OCI-LY3 (cell line): ENCODE measurements around the gene EHD2.

Source experiments
- H2AFZ ChIP-seq: fragments of 200-600, 300-600 bp; shearing (Covaris generic); 2 replicates; pipeline ENCODE4 v1.6.0; 2014; ENCODE audit warnings: antibody characterized with exemption, low read depth, low read length
- H3K27ac ChIP-seq: fragments of 200-600, 300-600 bp; sonication (generic); 2 replicates; pipeline ENCODE4 v1.5.1; 2014; ENCODE audit warnings: mild to moderate bottlenecking, low read length, moderate library complexity, mixed read lengths
- H3K27me3 ChIP-seq: fragments of 200-600, 300-600 bp; sonication (generic); 2 replicates; pipeline ENCODE4 v1.6.1; 2014; ENCODE audit warnings: low read depth, low read length, mixed read lengths
- H3K36me3 ChIP-seq: fragments of 200-600, 300-600 bp; sonication (generic); replicated peaks from 2 replicates; pipeline ENCODE3; 2014; ENCODE audit warnings: low read depth, low read length, mixed read lengths
- H3K4me1 ChIP-seq: fragments of 300-600, 200-600 bp; sonication (generic); 2 replicates; pipeline ENCODE4 v1.6.1; 2014; ENCODE audit warnings: low read length, mixed read lengths
- H3K4me2 ChIP-seq: fragments of 200-600, 300-600 bp; sonication (generic); 2 replicates; pipeline ENCODE4 v1.6.1; 2014; ENCODE audit warnings: low read length, mixed read lengths
- H3K4me3 ChIP-seq: fragments of 300-600, 200-600 bp; sonication (generic); 2 replicates; pipeline ENCODE4 v1.5.1; 2014; ENCODE audit warnings: antibody characterized with exemption, mild to moderate bottlenecking, low read length, moderate library complexity
- H3K79me2 ChIP-seq: fragments of 300-600, 200-600 bp; shearing (Covaris generic); 2 replicates; pipeline ENCODE4 v1.6.1; 2014; ENCODE audit warnings: mild to moderate bottlenecking, low read length, mixed read lengths
- H3K9ac ChIP-seq: fragments of 300-600, 200-600 bp; shearing (Covaris generic); 2 replicates; pipeline ENCODE4 v1.6.0; 2014; ENCODE audit warnings: mild to moderate bottlenecking, low read length, moderate library complexity
- H3K9me3 ChIP-seq: fragments of 200-600, 300-600 bp; shearing (Covaris generic); 2 replicates; pipeline ENCODE4 v1.6.1; 2014; ENCODE audit warnings: low read length, mixed read lengths; ENCODE audit not compliant: insufficient read depth
- H4K20me1 ChIP-seq: fragments of 200-600, 300-600 bp; sonication (generic); 2 replicates; pipeline ENCODE4 v1.6.1; 2016; ENCODE audit warnings: low read length, mixed read lengths; ENCODE audit not compliant: insufficient read depth
- EZH2phosphoT487 ChIP-seq: fragments of 200-600 bp; shearing (Covaris generic); IDR thresholded peaks from 2 replicates; pipeline ENCODE4 v1.6.1; 2018; ENCODE audit warnings: antibody characterized with exemption, mixed run types, low read depth
- TF ChIP-seq, protein P1 (sequence below): fragments of 200-600, 300-600 bp; sonication (generic); IDR thresholded peaks from 2 replicates; pipeline ENCODE4 v1.5.1; 2014; ENCODE audit warnings: antibody characterized with exemption, low read length, low read depth

The EHD2 gene

DNA sequence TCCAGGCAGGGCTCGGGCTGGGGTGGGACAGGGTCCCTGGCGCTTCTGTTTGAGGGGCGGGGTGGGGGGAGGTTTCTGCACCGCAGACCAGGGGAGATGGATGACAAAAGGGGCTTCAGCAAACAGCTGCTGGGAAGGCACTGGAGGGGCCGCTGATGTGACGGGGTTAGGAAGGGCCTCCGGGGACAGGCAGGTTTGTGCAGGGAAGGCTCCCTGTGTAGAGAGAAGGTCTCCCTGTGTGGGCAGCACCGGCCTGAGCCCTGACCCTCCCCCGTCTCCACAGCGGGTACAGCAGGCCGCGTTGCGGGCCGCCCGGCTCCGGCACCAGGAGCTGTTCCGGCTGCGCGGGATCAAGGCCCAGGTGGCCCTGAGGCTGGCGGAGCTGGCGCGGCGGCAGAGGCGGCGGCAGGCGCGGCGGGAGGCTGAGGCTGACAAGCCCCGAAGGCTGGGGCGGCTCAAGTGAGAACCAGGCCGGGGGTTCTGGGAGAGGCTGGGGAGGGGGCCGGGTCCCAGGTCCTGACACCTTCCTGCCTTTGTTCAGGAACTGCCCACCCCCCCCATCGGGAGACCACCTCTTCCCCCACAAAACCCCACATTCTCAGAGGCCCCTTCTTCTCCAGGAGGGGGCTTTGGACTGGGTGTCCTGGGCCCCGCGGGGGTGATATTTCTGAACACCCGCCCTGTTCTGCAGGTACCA lies 42.0 kb downstream of the EHD2 start:
- H3K79me2 ChIP-seq, result peaks cover 12% of the 10 kb centered on the region; the same call in 1 of the 2 replicates
- no peak overlapping the region for H3K4me3 ChIP-seq
- peaks cover 8% of the 10 kb centered on the region; the same call in 1 of the 2 replicates for H4K20me1 ChIP-seq
- H3K9ac ChIP-seq, result no peak overlapping the region
- H3K9me3 ChIP-seq, result no peaks in the 10 kb centered on the region
- no peak overlapping the region for H3K27ac ChIP-seq
- H3K4me2 ChIP-seq, result no peak overlapping the region
- peaks cover 77% of the 10 kb centered on the region for H3K36me3 ChIP-seq
- peaks cover 6% of the 10 kb centered on the region for H3K4me1 ChIP-seq
- TF ChIP-seq EZH2phosphoT487, result no peak
- TF ChIP-seq, protein P1, sequence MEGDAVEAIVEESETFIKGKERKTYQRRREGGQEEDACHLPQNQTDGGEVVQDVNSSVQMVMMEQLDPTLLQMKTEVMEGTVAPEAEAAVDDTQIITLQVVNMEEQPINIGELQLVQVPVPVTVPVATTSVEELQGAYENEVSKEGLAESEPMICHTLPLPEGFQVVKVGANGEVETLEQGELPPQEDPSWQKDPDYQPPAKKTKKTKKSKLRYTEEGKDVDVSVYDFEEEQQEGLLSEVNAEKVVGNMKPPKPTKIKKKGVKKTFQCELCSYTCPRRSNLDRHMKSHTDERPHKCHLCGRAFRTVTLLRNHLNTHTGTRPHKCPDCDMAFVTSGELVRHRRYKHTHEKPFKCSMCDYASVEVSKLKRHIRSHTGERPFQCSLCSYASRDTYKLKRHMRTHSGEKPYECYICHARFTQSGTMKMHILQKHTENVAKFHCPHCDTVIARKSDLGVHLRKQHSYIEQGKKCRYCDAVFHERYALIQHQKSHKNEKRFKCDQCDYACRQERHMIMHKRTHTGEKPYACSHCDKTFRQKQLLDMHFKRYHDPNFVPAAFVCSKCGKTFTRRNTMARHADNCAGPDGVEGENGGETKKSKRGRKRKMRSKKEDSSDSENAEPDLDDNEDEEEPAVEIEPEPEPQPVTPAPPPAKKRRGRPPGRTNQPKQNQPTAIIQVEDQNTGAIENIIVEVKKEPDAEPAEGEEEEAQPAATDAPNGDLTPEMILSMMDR, result no peak
- no peak overlapping the region for H2AFZ ChIP-seq
- no peaks in the 10 kb centered on the region for H3K27me3 ChIP-seq

DNA sequence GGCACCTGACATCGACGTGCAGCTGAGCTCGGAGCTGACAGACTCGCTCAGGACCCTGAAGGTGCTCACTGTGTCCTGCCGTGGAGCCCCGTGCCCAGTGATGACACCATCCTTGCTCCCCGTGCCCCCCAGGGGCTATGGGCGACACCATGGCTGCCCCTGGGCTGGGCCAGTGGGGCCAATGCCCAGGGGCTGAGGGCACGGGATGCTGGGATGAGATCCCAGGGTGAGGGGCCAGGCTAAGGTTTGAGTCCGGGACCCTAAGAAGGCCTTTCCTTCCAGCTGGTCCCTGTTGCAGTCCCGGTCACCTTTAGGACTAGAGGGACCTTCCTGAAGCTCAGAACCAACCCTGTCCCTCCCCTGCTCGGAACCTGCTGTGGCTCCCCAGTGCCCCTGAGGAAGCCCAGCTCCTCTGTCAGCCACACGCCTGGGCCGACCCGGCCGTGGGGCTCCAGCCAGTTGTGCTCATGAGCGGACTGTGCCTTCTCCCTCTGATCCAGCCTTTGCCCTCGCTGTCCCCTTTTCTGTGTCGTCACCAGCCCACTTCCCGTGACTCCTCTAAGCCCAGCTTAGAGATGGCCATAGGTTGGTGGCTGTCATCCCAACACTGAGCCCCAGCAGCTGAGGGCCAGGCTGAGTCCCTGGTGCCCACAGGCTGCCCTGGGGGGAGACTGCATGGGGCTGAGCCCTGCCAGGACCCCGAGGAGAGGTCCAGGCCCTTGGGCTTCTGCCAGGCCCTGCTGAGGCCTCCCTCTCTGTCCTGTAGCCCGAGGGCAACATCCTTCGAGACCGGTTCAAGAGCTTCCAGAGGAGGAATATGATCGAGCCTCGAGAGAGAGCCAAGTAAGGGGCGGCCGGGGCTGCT lies 42.8 kb downstream of the EHD2 start:
- Histone ChIP-seq H3K36me3 (peaks cover 76% of the 10 kb centered on the region), H3K27ac (no peak overlapping the region), H3K79me2 (peaks cover 4% of the 10 kb centered on the region; the same call in 1 of the 2 replicates), H3K4me2 (no peak overlapping the region), H3K4me1 (peaks cover 14% of the 10 kb centered on the region), H3K27me3 (no peaks in the 10 kb centered on the region), H2AFZ (no peak overlapping the region), H3K4me3 (no peak overlapping the region), H3K9ac (no peak overlapping the region), H3K9me3 (no peaks in the 10 kb centered on the region), H4K20me1 (0 out of 2 replicates have a peak, but pooled peaks cover 3% of the 10 kb centered on the region)
- no peak for TF ChIP-seq EZH2phosphoT487
- TF ChIP-seq, protein P1, result no peak

DNA sequence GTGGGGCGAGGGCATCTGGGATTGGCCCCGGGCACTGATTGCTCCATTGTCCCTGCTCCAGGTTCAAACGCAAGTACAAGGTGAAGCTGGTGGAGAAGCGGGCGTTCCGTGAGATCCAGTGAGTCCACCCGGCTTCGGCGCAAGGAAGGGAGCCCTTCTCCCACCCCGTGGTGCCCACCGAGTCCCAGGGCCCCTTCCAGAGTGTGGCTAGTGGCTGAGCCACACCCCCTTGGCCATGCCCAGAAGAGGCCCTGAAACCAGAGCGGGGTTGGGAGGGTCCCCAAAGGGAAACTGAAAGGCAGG lies 43.4 kb downstream of the EHD2 start:
- H3K27ac ChIP-seq, result no peak overlapping the region
- no peak for TF ChIP-seq EZH2phosphoT487
- TF ChIP-seq, protein P1, result no peak
- H3K9ac ChIP-seq, result no peak overlapping the region
- H4K20me1 ChIP-seq, result 0 out of 2 replicates have a peak, but pooled peaks cover 3% of the 10 kb centered on the region
- H3K4me1 ChIP-seq, result peaks cover 19% of the 10 kb centered on the region
- H3K79me2 ChIP-seq, result 0 out of 2 replicates have a peak, but pooled peaks cover 3% of the 10 kb centered on the region
- no peaks in the 10 kb centered on the region for H3K27me3 ChIP-seq
- H3K36me3 ChIP-seq, result peaks cover 71% of the 10 kb centered on the region
- H3K4me3 ChIP-seq, result no peak overlapping the region
- no peak overlapping the region for H3K4me2 ChIP-seq
- no peak overlapping the region for H2AFZ ChIP-seq
- no peaks in the 10 kb centered on the region for H3K9me3 ChIP-seq

DNA sequence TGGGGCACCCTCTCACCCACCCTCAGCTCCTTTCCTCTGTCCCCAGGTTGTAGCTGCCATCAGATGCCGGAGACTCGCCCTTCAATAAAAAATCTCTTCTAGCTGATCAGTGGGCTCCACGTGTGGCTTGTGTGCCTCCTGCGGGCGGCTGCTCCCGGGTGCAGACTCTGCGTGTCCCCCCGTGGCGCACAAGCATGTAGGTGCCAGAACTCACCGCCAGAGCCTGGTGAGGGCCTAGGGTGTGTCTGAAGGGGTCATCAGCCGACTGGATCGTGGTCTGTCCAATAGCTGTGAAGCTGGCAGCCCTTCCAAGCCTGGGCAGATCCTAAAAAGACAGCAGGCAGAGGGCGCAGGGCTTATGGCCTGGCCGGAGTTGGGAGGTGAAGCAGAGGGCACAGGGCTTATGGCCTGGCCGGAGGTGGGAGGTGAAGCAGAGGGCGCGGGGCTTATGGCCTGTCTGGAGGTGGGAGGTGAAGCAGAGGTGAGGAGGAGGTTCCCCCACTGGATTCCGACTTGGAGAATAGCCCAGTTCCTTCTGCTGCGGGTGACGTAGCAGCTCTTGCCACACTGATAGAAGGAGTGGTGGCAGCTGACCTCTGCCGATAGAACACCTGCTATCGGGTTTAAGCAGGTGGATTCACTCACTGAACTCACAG lies 43.9 kb downstream of the EHD2 start:
- no peak overlapping the region for H2AFZ ChIP-seq
- no peak overlapping the region for H3K4me2 ChIP-seq
- no peak for TF ChIP-seq EZH2phosphoT487
- TF ChIP-seq, protein P1, result no peak
- 0 out of 2 replicates have a peak, but pooled peaks cover 3% of the 10 kb centered on the region for H4K20me1 ChIP-seq
- no peaks in the 10 kb centered on the region for H3K9me3 ChIP-seq
- H3K9ac ChIP-seq, result no peak overlapping the region
- H3K27ac ChIP-seq, result no peak overlapping the region
- peaks cover 24% of the 10 kb centered on the region for H3K4me1 ChIP-seq
- no peaks in the 10 kb centered on the region for H3K27me3 ChIP-seq
- peaks cover 70% of the 10 kb centered on the region for H3K36me3 ChIP-seq
- no peak overlapping the region for H3K4me3 ChIP-seq
- H3K79me2 ChIP-seq, result 0 out of 2 replicates have a peak, but pooled peaks cover 3% of the 10 kb centered on the region
